Stimulated activated naive CD8-positive, alpha-beta T cell treated with anti-CD3 and anti-CD28 coated beads, Interleukin-15, Interleukin-2, amounts not matched to agents 100 ng/mL and 50 ng/mL, for 24 hours (primary cell): Measurements from ENCODE around the gene TBC1D22A.

Experiments
- H3K27ac Mint-ChIP-seq: one replicate; pipeline ENCODE4 v1.8.0; 2021; ENCODE audit warnings: mild to moderate bottlenecking, mixed read lengths
- H3K27me3 Mint-ChIP-seq: one replicate; pipeline ENCODE4 v1.8.0; 2021; ENCODE audit warnings: mixed read lengths
- H3K36me3 Mint-ChIP-seq: one replicate; pipeline ENCODE4 v1.8.0; 2021; ENCODE audit warnings: low read depth, mixed read lengths
- H3K4me1 Mint-ChIP-seq: one replicate; pipeline ENCODE4 v1.8.0; 2021; ENCODE audit warnings: low read depth, mixed read lengths
- H3K4me3 Mint-ChIP-seq: one replicate; pipeline ENCODE4 v1.8.0; 2021; ENCODE audit warnings: mild to moderate bottlenecking, mixed read lengths
- H3K9me3 Mint-ChIP-seq: one replicate; pipeline ENCODE4 v1.8.0; 2021; ENCODE audit warnings: mixed read lengths

The TBC1D22A gene

GRCh38 chr22:46946383-46946962 lies 184.0 kb downstream of the TBC1D22A start:
- peaks cover 6% of the 10 kb centered on the region for H3K4me1 Mint-ChIP-seq
- H3K27me3 Mint-ChIP-seq = no peaks in the 10 kb centered on the region
- H3K36me3 Mint-ChIP-seq = peaks cover 44% of the 10 kb centered on the region
- no peaks in the 10 kb centered on the region for H3K9me3 Mint-ChIP-seq
- no peak overlapping the region for H3K27ac Mint-ChIP-seq
- H3K4me3 Mint-ChIP-seq = no peak overlapping the region

- Mint-ChIP-seq H3K4me1 (peaks cover 2% of the 10 kb centered on the region), H3K27ac (no peak overlapping the region), H3K27me3 (no peaks in the 10 kb centered on the region), H3K9me3 (no peaks in the 10 kb centered on the region), H3K4me3 (no peak overlapping the region), H3K36me3 (peaks cover 42% of the 10 kb centered on the region)
Measured at GRCh38 chr22:46947516-46948257, 185.2 kb downstream of the TBC1D22A start.

- Mint-ChIP-seq H3K27me3 (no peaks in the 10 kb centered on the region), H3K4me1 (no peaks in the 10 kb centered on the region), H3K27ac (no peak overlapping the region), H3K4me3 (no peak overlapping the region), H3K36me3 (peaks cover 33% of the 10 kb centered on the region), H3K9me3 (no peaks in the 10 kb centered on the region)
Measured at GRCh38 chr22:46948411-46949144, 186.1 kb downstream of the TBC1D22A start.

GRCh38 chr22:46951350-46951749 lies 188.9 kb downstream of the TBC1D22A start:
- Mint-ChIP-seq H3K4me1 (no peaks in the 10 kb centered on the region), H3K36me3 (peaks cover 33% of the 10 kb centered on the region), H3K9me3 (no peaks in the 10 kb centered on the region), H3K4me3 (no peak overlapping the region), H3K27me3 (no peaks in the 10 kb centered on the region), H3K27ac (no peak overlapping the region)

- H3K27me3 Mint-ChIP-seq = no peaks in the 10 kb centered on the region
- no peak overlapping the region for H3K4me3 Mint-ChIP-seq
- H3K27ac Mint-ChIP-seq = no peak overlapping the region
- no peaks in the 10 kb centered on the region for H3K4me1 Mint-ChIP-seq
- peaks cover 36% of the 10 kb centered on the region for H3K36me3 Mint-ChIP-seq
- H3K9me3 Mint-ChIP-seq = no peaks in the 10 kb centered on the region
Measured at GRCh38 chr22:46951973-46952372, 189.5 kb downstream of the TBC1D22A start.

GRCh38 chr22:46953968-46954765 lies 191.7 kb downstream of the TBC1D22A start:
- H3K9me3 Mint-ChIP-seq = no peaks in the 10 kb centered on the region
- no peak overlapping the region for H3K27ac Mint-ChIP-seq
- H3K4me1 Mint-ChIP-seq = no peaks in the 10 kb centered on the region
- peaks cover 26% of the 10 kb centered on the region for H3K36me3 Mint-ChIP-seq
- no peaks in the 10 kb centered on the region for H3K27me3 Mint-ChIP-seq
- H3K4me3 Mint-ChIP-seq = no peak overlapping the region

- no peaks in the 10 kb centered on the region for H3K9me3 Mint-ChIP-seq
- peaks cover 20% of the 10 kb centered on the region for H3K36me3 Mint-ChIP-seq
- H3K27me3 Mint-ChIP-seq = no peaks in the 10 kb centered on the region
- no peak overlapping the region for H3K4me3 Mint-ChIP-seq
- H3K4me1 Mint-ChIP-seq = no peaks in the 10 kb centered on the region
- H3K27ac Mint-ChIP-seq = no peak overlapping the region
Measured at GRCh38 chr22:46954781-46955180, 192.3 kb downstream of the TBC1D22A start.

GRCh38 chr22:46956498-46957215 lies 194.2 kb downstream of the TBC1D22A start:
- Mint-ChIP-seq H3K4me1 (no peaks in the 10 kb centered on the region), H3K27ac (no peak overlapping the region), H3K36me3 (peaks cover 16% of the 10 kb centered on the region), H3K9me3 (no peaks in the 10 kb centered on the region), H3K4me3 (no peak overlapping the region), H3K27me3 (no peaks in the 10 kb centered on the region)

GRCh38 chr22:46957521-46957920 lies 195.1 kb downstream of the TBC1D22A start:
- H3K27ac Mint-ChIP-seq = no peak overlapping the region
- no peaks in the 10 kb centered on the region for H3K27me3 Mint-ChIP-seq
- H3K4me1 Mint-ChIP-seq = no peaks in the 10 kb centered on the region
- H3K4me3 Mint-ChIP-seq = no peak overlapping the region
- no peaks in the 10 kb centered on the region for H3K9me3 Mint-ChIP-seq
- peaks cover 16% of the 10 kb centered on the region for H3K36me3 Mint-ChIP-seq

- Mint-ChIP-seq H3K4me3 (no peak overlapping the region), H3K27me3 (no peaks in the 10 kb centered on the region), H3K4me1 (no peaks in the 10 kb centered on the region), H3K27ac (no peak overlapping the region), H3K36me3 (peaks cover 16% of the 10 kb centered on the region), H3K9me3 (no peaks in the 10 kb centered on the region)
Measured at GRCh38 chr22:46958191-46958590, 195.7 kb downstream of the TBC1D22A start.

GRCh38 chr22:46958658-46959057 lies 196.2 kb downstream of the TBC1D22A start:
- peaks cover 16% of the 10 kb centered on the region for H3K36me3 Mint-ChIP-seq
- H3K4me3 Mint-ChIP-seq = no peak overlapping the region
- no peaks in the 10 kb centered on the region for H3K9me3 Mint-ChIP-seq
- H3K4me1 Mint-ChIP-seq = no peaks in the 10 kb centered on the region
- no peak overlapping the region for H3K27ac Mint-ChIP-seq
- H3K27me3 Mint-ChIP-seq = no peaks in the 10 kb centered on the region

- peaks cover 16% of the 10 kb centered on the region for H3K36me3 Mint-ChIP-seq
- no peaks in the 10 kb centered on the region for H3K4me1 Mint-ChIP-seq
- H3K27me3 Mint-ChIP-seq = no peaks in the 10 kb centered on the region
Measured at GRCh38 chr22:46959369-46959768, 196.9 kb downstream of the TBC1D22A start.

GRCh38 chr22:46961591-46962295 lies 199.3 kb downstream of the TBC1D22A start:
- no peaks in the 10 kb centered on the region for H3K27me3 Mint-ChIP-seq
- H3K36me3 Mint-ChIP-seq = peaks cover 10% of the 10 kb centered on the region
- H3K27ac Mint-ChIP-seq = no peak overlapping the region
- no peaks in the 10 kb centered on the region for H3K4me1 Mint-ChIP-seq
- H3K4me3 Mint-ChIP-seq = no peak overlapping the region
- no peaks in the 10 kb centered on the region for H3K9me3 Mint-ChIP-seq

More at GRCh38 chr22:46959369-46959768, 196.9 kb downstream of the TBC1D22A start:
- H3K27ac Mint-ChIP-seq = no peak overlapping the region
- H3K4me3 Mint-ChIP-seq = no peak overlapping the region
- no peaks in the 10 kb centered on the region for H3K9me3 Mint-ChIP-seq

- no peaks in the 10 kb centered on the region for H3K4me1 Mint-ChIP-seq
- H3K27me3 Mint-ChIP-seq = no peaks in the 10 kb centered on the region
- peaks cover 6% of the 10 kb centered on the region for H3K36me3 Mint-ChIP-seq
- no peaks in the 10 kb centered on the region for H3K9me3 Mint-ChIP-seq
- H3K4me3 Mint-ChIP-seq = no peak overlapping the region
- no peak overlapping the region for H3K27ac Mint-ChIP-seq
Measured at GRCh38 chr22:46962406-46962805, 200.0 kb downstream of the TBC1D22A start.
